Body of pancreas (tissue), 4 donors: ENCODE results near the gene HEYL. TPM values are rescaled to one million over a fixed set of nuclear protein-coding genes. Genes with fewer than 3 reads are reported as not detected.

ENCODE experiments used
- ATAC-seq: fragments of 150-250 bp; one replicate; pipeline ENCODE4 v1.9.1; 2016
- DNase-seq, 4 donors: peaks; one replicate each; pipeline ENCODE4 v3.0.0-alpha.2; 2019
- H3K27ac ChIP-seq, 4 donors: fragments of 200-600 bp; sonication (generic); 1 replicate in 3 of 4; 2 replicates in 1 of 4; pipeline versions ENCODE4 v1.5.1 to v1.6.1; 2016 to 2019; ENCODE audit warnings: mild to moderate bottlenecking in 1 of 4, mixed read lengths in 1 of 4, moderate library complexity in 1 of 4
- H3K27me3 ChIP-seq, 2 donors: fragments of 200-600 bp; sonication (generic); one replicate each; pipeline ENCODE4 v1.6.0; 2016; ENCODE audit warnings: mild to moderate bottlenecking in 1 of 2
- H3K36me3 ChIP-seq, 2 donors: fragments of 200-600 bp; sonication (generic); replicated peaks in 1 of 2; 2 replicates each; pipeline ENCODE4 v1.5.1; 2016; ENCODE audit warnings: low read depth in 2 of 2; ENCODE audit not compliant: insufficient read depth in 1 of 2
- H3K4me1 ChIP-seq: fragments of 200-600 bp; sonication (generic); one replicate; pipeline ENCODE4 v1.6.0; 2016
- H3K4me3 ChIP-seq, 2 donors: fragments of 200-600 bp; sonication (generic); 1 replicate in 1 of 2; 2 replicates in 1 of 2; pipeline ENCODE4 v1.5.1; 2016 to 2019
- H3K9me3 ChIP-seq, 3 donors: fragments of 200-600 bp; sonication (generic); 1 replicate in 2 of 3; 2 replicates in 1 of 3; pipeline ENCODE4 v1.5.1; 2016
- POLR2A ChIP-seq, 3 donors: fragments of 450-650 bp; IDR thresholded peaks; one replicate each; pipeline ENCODE4 v1.6.1; 2016; ENCODE audit warnings: antibody characterized with exemption in 3 of 3, mild to moderate bottlenecking in 2 of 3
- WGBS, 2 donors: methylation state at CpG; one replicate each; pipeline ENCODE4 v1.1.5; 2017; 5-methylcytosine and 5-hydroxymethylcytosine counted together
- intact Hi-C: fragments of 100-400 bp; cut with DNase I; formaldehyde crosslinking; loops from one replicate; pipeline ENCODE4 v1.15.1; 2023
- total RNA-seq, 2 donors: library from RNA; depleted of rRNA; stranded (reverse); fragments of >200 nt; gene quantifications; one replicate each; pipeline ENCODE4 v1.1.0, GENCODE V29; 2016
- TF ChIP-seq, protein P1 (sequence below), 7 experiments: fragments of 450-650 bp in 4 of 7; fragments of 200-600 bp in 3 of 7; sonication (generic) in 3 of 7; IDR thresholded peaks; one replicate each; pipeline ENCODE4 v1.5.1; 2016 to 2019; ENCODE audit warnings: antibody characterized with exemption in 7 of 7

The HEYL gene
- total RNA-seq, 2 donors from 2014 or later, result 33.6 to 33.7 TPM

DNA sequence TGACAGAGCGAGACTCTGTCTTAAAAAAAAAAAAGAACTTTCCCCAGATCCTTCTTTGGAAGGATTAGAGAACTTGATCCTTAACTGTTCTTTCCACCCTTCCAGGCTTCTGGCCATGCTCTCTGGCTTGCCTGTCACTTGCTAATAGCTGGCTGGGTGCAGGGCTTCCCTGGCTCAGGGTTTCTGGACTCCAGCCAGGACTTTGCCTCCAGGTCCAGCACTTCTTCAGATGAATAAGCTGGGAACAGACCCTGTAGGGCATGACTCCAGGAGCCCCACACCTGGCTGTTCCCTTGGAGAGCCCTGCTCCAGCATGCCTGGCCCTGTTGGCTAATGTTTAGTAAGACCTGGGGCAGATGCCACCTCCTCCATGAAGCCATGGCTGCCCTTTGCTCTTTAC is 35.8 kb upstream of the HEYL start:
- intact Hi-C loops, result no loop called here
- H3K27me3 ChIP-seq, result no peaks in the 10 kb centered on the region
- 92 to 94% methylated on average over 1 of the region's 1 CpG for WGBS, 2 donors
- H3K27ac ChIP-seq, result no peak overlapping the region
- no peak for ATAC-seq
- H3K36me3 ChIP-seq, result no peaks in the 10 kb centered on the region
- H3K4me3 ChIP-seq, result no peak overlapping the region
- H3K4me1 ChIP-seq, result peaks cover 25% of the 10 kb centered on the region
- H3K9me3 ChIP-seq, result no peaks in the 10 kb centered on the region
- DNase-seq, result peak in 3 of 4 donors; percentile 27 to 88 (median 57)
- TF ChIP-seq, protein P1, sequence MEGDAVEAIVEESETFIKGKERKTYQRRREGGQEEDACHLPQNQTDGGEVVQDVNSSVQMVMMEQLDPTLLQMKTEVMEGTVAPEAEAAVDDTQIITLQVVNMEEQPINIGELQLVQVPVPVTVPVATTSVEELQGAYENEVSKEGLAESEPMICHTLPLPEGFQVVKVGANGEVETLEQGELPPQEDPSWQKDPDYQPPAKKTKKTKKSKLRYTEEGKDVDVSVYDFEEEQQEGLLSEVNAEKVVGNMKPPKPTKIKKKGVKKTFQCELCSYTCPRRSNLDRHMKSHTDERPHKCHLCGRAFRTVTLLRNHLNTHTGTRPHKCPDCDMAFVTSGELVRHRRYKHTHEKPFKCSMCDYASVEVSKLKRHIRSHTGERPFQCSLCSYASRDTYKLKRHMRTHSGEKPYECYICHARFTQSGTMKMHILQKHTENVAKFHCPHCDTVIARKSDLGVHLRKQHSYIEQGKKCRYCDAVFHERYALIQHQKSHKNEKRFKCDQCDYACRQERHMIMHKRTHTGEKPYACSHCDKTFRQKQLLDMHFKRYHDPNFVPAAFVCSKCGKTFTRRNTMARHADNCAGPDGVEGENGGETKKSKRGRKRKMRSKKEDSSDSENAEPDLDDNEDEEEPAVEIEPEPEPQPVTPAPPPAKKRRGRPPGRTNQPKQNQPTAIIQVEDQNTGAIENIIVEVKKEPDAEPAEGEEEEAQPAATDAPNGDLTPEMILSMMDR (IDR thresholded peaks at IDR 0.05), result no peak
- no peak for TF ChIP-seq POLR2A (IDR thresholded peaks at IDR 0.05)

DNA sequence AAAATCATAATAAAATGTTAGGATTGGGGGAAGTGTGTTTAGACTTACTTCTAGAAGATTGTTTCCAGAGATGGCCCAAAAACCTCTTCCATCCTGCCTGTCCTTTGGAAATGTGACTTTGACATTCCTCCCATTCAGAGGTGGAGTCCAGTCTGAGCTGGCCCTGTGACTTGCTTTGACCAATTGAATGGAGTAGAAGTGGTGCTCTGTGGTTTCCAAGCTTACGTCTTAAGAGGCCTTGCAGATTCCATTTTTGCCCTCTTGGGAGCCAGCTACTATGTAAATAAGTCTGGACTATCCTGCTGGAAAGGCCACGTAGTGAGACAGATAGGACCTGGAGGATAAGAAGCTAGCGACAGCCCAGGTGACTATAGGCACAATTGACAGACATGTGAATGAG is 33.8 kb upstream of the HEYL start:
- H3K27ac ChIP-seq, result no peak overlapping the region
- TF ChIP-seq, protein P1 (IDR thresholded peaks at IDR 0.05), result no peak
- TF ChIP-seq POLR2A (IDR thresholded peaks at IDR 0.05), result no peak
- intact Hi-C loops, result no loop called here
- no peak overlapping the region for H3K4me3 ChIP-seq
- no peaks in the 10 kb centered on the region for H3K27me3 ChIP-seq
- H3K4me1 ChIP-seq, result peaks cover 25% of the 10 kb centered on the region
- H3K9me3 ChIP-seq, result no peaks in the 10 kb centered on the region
- no peak for ATAC-seq
- no peaks in the 10 kb centered on the region for H3K36me3 ChIP-seq
- WGBS, 2 donors, result 82 to 90% methylated on average over 3 of the region's 3 CpGs
- no peak for DNase-seq

DNA sequence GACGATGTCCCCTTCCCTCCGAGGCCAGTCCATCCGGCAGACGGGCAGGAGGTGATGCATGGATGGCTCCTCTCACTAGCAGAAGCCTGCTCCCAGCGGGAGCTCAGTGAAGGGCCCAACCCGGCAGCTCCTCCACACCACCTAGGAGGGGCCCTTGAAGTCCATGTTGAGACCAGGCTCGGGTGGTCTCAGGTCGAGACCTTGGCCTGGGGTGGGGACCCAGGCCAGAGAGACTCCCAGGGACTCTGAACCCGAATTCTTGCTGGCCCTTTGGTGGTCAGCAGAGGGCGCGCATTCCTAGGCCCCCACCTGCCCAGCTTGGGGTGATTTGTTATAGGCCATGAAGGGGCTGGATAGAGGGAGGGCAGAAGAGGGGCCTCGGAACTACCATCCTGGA is 33.1 kb upstream of the HEYL start:
- no peaks in the 10 kb centered on the region for H3K27me3 ChIP-seq
- peak in 2 of 4 donors; percentile 7 to 45 for DNase-seq
- intact Hi-C loops, result no loop called here
- no peak for ATAC-seq
- TF ChIP-seq, protein P1 (IDR thresholded peaks at IDR 0.05), result peak in 6 of 7 experiments; percentile 26 to 42 (median 38)
- no peak for TF ChIP-seq POLR2A (IDR thresholded peaks at IDR 0.05)
- H3K4me1 ChIP-seq, result peaks cover 25% of the 10 kb centered on the region
- H3K9me3 ChIP-seq, result no peaks in the 10 kb centered on the region
- WGBS, 2 donors, result 14 to 17% methylated on average over 8 to 12 of the region's 12 CpGs
- H3K36me3 ChIP-seq, result no peaks in the 10 kb centered on the region
- no peak overlapping the region for H3K27ac ChIP-seq
- H3K4me3 ChIP-seq, result peak overlapping the region in 1 of 2 donors; percentile 9

DNA sequence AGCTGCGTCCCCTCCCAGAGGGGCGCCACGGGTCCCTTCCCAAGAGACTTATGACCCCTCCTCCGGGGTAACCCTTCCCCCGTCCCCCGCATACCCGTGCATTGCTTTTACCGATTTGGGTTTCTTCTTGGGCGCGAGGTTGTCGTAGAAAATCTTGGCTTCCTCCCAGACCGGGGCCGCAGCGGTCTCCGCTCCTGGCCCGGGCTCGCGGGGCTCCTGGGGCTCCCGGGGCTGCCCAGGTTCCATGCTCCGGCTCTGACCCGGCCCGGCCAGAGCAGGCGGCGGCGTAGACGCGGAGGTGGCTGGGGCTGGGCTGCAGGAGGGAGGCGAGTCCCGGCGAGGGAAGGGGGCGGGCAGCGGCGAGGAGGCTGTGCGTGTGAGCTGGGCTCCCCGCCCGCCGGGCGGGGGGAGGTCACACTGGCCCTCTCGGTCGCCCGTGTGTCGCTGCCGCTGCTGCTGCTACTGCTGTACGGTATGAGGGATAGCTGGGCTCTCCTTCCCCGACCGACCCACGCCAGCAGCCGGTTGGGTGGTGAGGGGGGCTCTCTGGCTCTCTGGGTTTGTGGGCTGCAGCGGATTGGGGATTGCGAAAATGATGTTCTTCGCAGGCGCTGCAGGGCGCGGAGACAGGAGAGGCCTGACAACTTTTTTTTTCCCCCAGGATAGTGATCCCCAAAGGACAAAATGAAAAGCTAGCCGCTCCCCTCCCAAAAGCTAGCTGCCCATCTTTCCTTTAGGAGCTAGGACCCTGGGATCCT is 32.5 kb upstream of the HEYL start, which contains the start of gene NT5C1A:
Gene NT5C1A (minus strand): TSS at position 315 of the 758 bp plus-strand sequence. CDS start 69 bp downstream, at position 246.
- intact Hi-C loops, result no loop called here
- Histone ChIP-seq H3K4me1 (peaks cover 25% of the 10 kb centered on the region), H3K27ac (no peak within 1 kb of the TSS), H3K4me3 (peak within 1 kb of the TSS; percentile 9 to 31), H3K36me3 (no peaks in the 10 kb centered on the region), H3K27me3 (no peaks in the 10 kb centered on the region), H3K9me3 (no peaks in the 10 kb centered on the region)
- peak in 2 of 3 donors; percentile 8 to 15 for TF ChIP-seq POLR2A (IDR thresholded peaks at IDR 0.05)
- TF ChIP-seq, protein P1 (IDR thresholded peaks at IDR 0.05), result no peak
- DNase-seq (peak; percentile 55 to 70 (median 61)), ATAC-seq (peak; percentile 76)
- 1 to 4% methylated on average over 24 to 55 of the region's 55 CpGs for WGBS, 2 donors
